Cardiac muscle cell (in vitro differentiated cells and primary cell): ENCODE data around the gene FHIT. TPM values are rescaled to one million over a fixed set of nuclear protein-coding genes. Genes with fewer than 3 reads are reported as not detected.
A peak's percentile ranks its signal among the peaks of the same experiment; 100 is the strongest.

Experiments
- DNase-seq, 2 donors: peaks; one replicate each; pipeline versions ENCODE4 v3.0.0 to v3.0.0-alpha.2; 2010 to 2017; ENCODE audit warnings: low read depth in 1 of 2, low spot score in 1 of 2
- H3K27ac ChIP-seq: fragments of 200-600 bp; sonication (generic); 2 replicates; pipeline ENCODE4 v1.5.1; 2016
- H3K27me3 ChIP-seq: fragments of 200-600 bp; sonication (generic); 2 replicates; pipeline ENCODE4 v1.6.0; 2016; ENCODE audit warnings: control low read depth
- H3K36me3 ChIP-seq: fragments of 200-600 bp; sonication (generic); 2 replicates; pipeline ENCODE4 v1.5.1; 2016; ENCODE audit warnings: control low read depth
- H3K4me1 ChIP-seq: fragments of 200-600 bp; sonication (generic); 2 replicates; pipeline ENCODE4 v1.8.1; 2017; ENCODE audit warnings: low read depth, mild to moderate bottlenecking, mixed run types
- H3K4me3 ChIP-seq: fragments of 200-600 bp; sonication (generic); 2 replicates; pipeline ENCODE4 v1.5.1; 2016; ENCODE audit warnings: mild to moderate bottlenecking
- H3K9me3 ChIP-seq: fragments of 200-600 bp; sonication (generic); 2 replicates; pipeline ENCODE4 v1.5.1; 2017; ENCODE audit warnings: low read depth, mild to moderate bottlenecking, control low read depth
- polyA plus RNA-seq: library from polyadenylated mRNA; unstranded; fragments of >200 nt; fragmentation: Nextera tagmentation; extraction: Ambion mirVana; gene quantifications from 2 replicates; pipeline ENCODE4 v1.2.1, GENCODE V29; 2016
- total RNA-seq: library from RNA; depleted of rRNA; stranded (reverse); fragments of >200 nt; gene quantifications from 2 replicates; pipeline ENCODE4 v1.2.3, GENCODE V29; 2016
- TF ChIP-seq, protein P1 (sequence below): IDR thresholded peaks from 2 replicates; pipeline ENCODE4 v1.5.1; 2012; ENCODE audit warnings: low read depth, mild to moderate bottlenecking, low read length

FHIT gene
- total and polyA plus RNA-seq, 2 experiments from 2014 or later: 6.9 to 12.5 TPM

- no peaks in the 10 kb centered on the region for H3K4me1 ChIP-seq
- no peak overlapping the region for H3K27ac ChIP-seq
- H3K27me3 ChIP-seq: no peaks in the 10 kb centered on the region
- peak in 1 of 2 donors; percentile 6 for DNase-seq
- TF ChIP-seq, protein P1, sequence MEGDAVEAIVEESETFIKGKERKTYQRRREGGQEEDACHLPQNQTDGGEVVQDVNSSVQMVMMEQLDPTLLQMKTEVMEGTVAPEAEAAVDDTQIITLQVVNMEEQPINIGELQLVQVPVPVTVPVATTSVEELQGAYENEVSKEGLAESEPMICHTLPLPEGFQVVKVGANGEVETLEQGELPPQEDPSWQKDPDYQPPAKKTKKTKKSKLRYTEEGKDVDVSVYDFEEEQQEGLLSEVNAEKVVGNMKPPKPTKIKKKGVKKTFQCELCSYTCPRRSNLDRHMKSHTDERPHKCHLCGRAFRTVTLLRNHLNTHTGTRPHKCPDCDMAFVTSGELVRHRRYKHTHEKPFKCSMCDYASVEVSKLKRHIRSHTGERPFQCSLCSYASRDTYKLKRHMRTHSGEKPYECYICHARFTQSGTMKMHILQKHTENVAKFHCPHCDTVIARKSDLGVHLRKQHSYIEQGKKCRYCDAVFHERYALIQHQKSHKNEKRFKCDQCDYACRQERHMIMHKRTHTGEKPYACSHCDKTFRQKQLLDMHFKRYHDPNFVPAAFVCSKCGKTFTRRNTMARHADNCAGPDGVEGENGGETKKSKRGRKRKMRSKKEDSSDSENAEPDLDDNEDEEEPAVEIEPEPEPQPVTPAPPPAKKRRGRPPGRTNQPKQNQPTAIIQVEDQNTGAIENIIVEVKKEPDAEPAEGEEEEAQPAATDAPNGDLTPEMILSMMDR: no peak
- H3K9me3 ChIP-seq: no peaks in the 10 kb centered on the region
- no peak overlapping the region for H3K4me3 ChIP-seq
- no peaks in the 10 kb centered on the region for H3K36me3 ChIP-seq
Observed at GRCh38 chr3:60809857-60810610, 441.2 kb downstream of the FHIT start.

DNA sequence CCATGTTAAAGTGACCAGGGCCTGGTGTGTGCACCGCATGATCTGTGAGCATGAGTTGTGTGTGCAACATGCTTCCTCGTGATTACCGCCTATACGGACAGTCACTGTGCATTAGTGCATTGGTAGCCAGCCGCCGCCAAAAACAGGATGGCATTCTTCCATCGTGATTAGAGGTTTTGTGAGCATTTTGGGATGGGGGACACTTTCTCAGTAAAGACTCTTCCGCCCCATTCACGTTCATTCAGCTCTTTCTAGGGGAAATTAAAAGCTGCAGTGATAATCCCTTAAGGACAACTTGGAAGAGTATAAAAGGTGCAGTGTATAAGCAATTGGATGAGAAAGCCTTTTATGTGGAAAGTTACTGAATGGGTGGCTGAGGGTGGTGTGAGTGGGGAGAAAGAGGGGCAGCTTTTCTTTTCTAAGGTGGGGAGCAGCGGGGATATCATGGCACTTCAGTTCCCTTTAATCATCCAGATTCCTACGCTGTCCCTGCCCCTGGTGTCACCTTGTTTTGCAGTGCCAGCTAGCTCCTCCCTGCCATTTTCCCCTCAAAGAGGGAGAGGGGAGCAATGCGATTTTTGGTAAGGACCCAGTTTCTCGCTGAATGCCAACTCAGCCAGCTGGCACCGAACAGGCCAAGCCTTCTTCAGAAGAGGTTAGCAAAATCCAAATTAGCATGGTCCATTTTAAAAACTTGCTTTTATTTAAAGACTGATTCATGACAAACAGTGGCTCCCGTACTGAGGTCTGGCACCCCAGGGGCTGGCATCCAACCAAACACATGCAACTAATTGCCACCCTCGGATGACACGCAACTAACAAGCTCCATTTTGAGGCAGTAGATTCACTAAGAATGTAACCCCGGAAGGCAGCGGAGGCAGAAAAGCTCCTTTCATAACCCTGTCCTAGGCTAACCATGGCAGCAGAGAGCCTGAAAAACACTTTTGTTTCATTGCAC, 447.8 kb downstream of the FHIT start:
- no peaks in the 10 kb centered on the region for H3K36me3 ChIP-seq
- no peak for DNase-seq

GRCh38 chr3:60801307-60801706, 449.9 kb downstream of the FHIT start:
- H3K9me3 ChIP-seq: no peaks in the 10 kb centered on the region
- H3K36me3 ChIP-seq: no peaks in the 10 kb centered on the region
- no peak overlapping the region for H3K4me3 ChIP-seq
- H3K4me1 ChIP-seq: no peaks in the 10 kb centered on the region
- DNase-seq: no peak
- no peaks in the 10 kb centered on the region for H3K27me3 ChIP-seq
- H3K27ac ChIP-seq: no peak overlapping the region
- TF ChIP-seq, protein P1: no peak

More for the DNA sequence above, 447.8 kb downstream of the FHIT start:
- Histone ChIP-seq H3K27ac (no peak overlapping the region), H3K9me3 (no peaks in the 10 kb centered on the region), H3K4me3 (no peak overlapping the region), H3K4me1 (no peaks in the 10 kb centered on the region), H3K27me3 (no peaks in the 10 kb centered on the region)
- TF ChIP-seq, protein P1: no peak

DNA sequence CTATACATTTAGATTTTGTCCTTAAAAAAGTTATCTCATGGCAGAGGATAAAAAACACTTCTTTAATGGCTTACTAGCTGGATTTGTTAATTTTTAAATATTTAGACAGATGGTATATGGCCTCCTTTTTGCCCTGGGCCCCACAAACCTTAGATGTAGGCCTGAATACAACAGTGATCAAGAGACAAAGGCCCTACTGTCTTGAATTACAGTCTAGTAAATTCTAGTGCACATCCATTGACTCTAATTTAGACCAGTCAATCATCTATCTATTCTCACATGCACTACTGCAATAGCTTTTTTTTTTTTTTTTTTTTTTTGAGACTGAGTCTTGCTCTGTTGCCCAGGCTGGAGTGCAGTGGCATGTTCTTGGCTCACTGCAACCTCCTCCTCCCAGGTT, 452.8 kb downstream of the FHIT start:
- H3K27ac ChIP-seq: no peak overlapping the region
- H3K9me3 ChIP-seq: no peaks in the 10 kb centered on the region
- no peak for DNase-seq
- TF ChIP-seq, protein P1: no peak
- H3K4me1 ChIP-seq: no peaks in the 10 kb centered on the region
- no peak overlapping the region for H3K4me3 ChIP-seq
- no peaks in the 10 kb centered on the region for H3K27me3 ChIP-seq
- H3K36me3 ChIP-seq: no peaks in the 10 kb centered on the region

DNA sequence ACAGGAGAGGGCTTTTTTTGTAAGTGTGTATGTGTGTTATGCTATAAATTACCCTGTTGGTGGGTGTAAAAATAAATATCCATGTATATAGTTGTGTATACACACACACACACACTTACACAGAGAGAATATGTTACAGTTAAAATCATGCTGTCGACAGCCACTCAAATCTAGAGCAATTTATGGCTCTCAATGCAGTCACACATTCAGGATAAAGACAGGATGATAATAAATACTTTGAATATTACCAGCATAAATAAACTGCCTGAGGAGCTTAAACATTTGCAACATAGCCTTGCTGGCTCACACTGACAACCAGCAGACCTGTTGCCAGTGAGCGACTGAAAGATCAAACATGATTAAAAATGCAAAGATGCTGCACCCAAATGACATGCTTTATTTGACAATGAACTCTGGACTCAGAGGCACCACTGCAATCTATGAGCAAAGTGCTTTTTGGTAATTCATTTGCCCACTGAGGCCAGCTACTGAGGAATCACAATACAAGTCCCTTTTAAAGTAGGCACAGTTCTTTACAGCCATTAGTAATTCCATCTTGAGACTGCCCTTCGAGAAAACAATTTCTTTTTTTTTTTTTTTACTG, 458.9 kb downstream of the FHIT start:
- DNase-seq: no peak
- H3K4me1 ChIP-seq: peaks cover 6% of the 10 kb centered on the region
- no peak overlapping the region for H3K27ac ChIP-seq
- H3K9me3 ChIP-seq: no peaks in the 10 kb centered on the region
- H3K4me3 ChIP-seq: no peak overlapping the region
- no peaks in the 10 kb centered on the region for H3K27me3 ChIP-seq
- H3K36me3 ChIP-seq: no peaks in the 10 kb centered on the region
- TF ChIP-seq, protein P1: no peak
